HCT116 (cell line): ENCODE data around the gene ANKIB1. TPM values are rescaled to one million over a fixed set of nuclear protein-coding genes. Genes with fewer than 3 reads are reported as not detected.

Experiments
- ATAC-seq: fragments of 200-7000 bp; cut with Tn5 transposase; 2 replicates; pipeline ENCODE4 v1.9.1; 2020; ENCODE audit warnings: mild to moderate bottlenecking, moderate library complexity
- BruUV-seq: library from RNA; stranded (reverse); fragments of 400-500 nt; replicated peaks from 2 replicates; lab custom pipeline; 2021; lab: Mats Ljungman, UMichigan
- CTCF ChIA-PET: fragments of 300-600 bp; sonication (Branson Sonifier 250); formaldehyde crosslinking; loops from one replicate; lab custom pipeline; 2021; ENCODE audit warnings: antibody characterized with exemption; lab: Charles Lee
- POLR2A ChIA-PET: fragments of 300-600, 350-600 bp; sonication (Branson Sonifier 250); formaldehyde crosslinking; loops from one replicate; lab custom pipeline; 2021; ENCODE audit warnings: antibody characterized with exemption; lab: Charles Lee
- RAD21 ChIA-PET, 2 experiments: fragments of 300-600 bp; sonication (Branson Sonifier 250); formaldehyde crosslinking; loops; one replicate each; lab custom pipeline; 2023; ENCODE audit warnings: low total read pairs in 2 of 2; ENCODE audit not compliant: uncharacterized antibody in 2 of 2, unreplicated experiment in 2 of 2, low non-redundant PET in 1 of 2; lab: Charles Lee
- DNase-seq: peaks from one replicate; pipeline ENCODE4 v3.0.0-alpha.2; 2010; ENCODE audit warnings: low read depth, low spot score
- H2AFZ ChIP-seq: fragments of 200-600 bp; shearing (Covaris generic), sonication (generic); 2 replicates; pipeline ENCODE4 v1.6.1; 2017; ENCODE audit warnings: low read depth, mixed run types, mixed read lengths, antibody characterized with exemption, low read length; ENCODE audit not compliant: poor library complexity, severe bottlenecking
- H3K27ac ChIP-seq: 2 replicates; pipeline ENCODE4 v1.5.1; 2012; ENCODE audit warnings: low read depth, low read length
- H3K27me3 ChIP-seq: fragments of 200-600 bp; sonication (generic); 2 replicates; pipeline ENCODE4 v1.6.1; 2016; ENCODE audit warnings: mixed run types, low read length, mixed read lengths; ENCODE audit not compliant: insufficient read depth
- H3K36me3 ChIP-seq, 2 experiments: fragments of 200-500 bp in 1 of 2; fragments of 200-600 bp in 1 of 2; sonication (Bioruptor generic) in 1 of 2; sonication (generic) in 1 of 2; 2 replicates each; pipeline versions ENCODE4 v1.5.1 to v1.6.1; 2014 to 2016; ENCODE audit warnings: low read length in 2 of 2, inconsistent platforms in 1 of 2, mixed read lengths in 1 of 2, mixed run types in 1 of 2; ENCODE audit not compliant: insufficient read depth in 2 of 2, control insufficient read depth in 1 of 2
- H3K4me1 ChIP-seq, 2 experiments: fragments of 200-600 bp in 1 of 2; sonication (generic) in 1 of 2; 2 replicates each; pipeline versions ENCODE4 v1.5.1 to v1.6.1; 2012 to 2017; ENCODE audit warnings: low read length in 2 of 2, inconsistent platforms in 1 of 2, mild to moderate bottlenecking in 1 of 2, mixed read lengths in 1 of 2, mixed run types in 1 of 2, moderate library complexity in 1 of 2; ENCODE audit not compliant: insufficient read depth in 2 of 2, control insufficient read depth in 1 of 2
- H3K4me2 ChIP-seq: fragments of 200-600 bp; sonication (generic); 2 replicates; pipeline ENCODE4 v1.6.1; 2017; ENCODE audit warnings: mixed run types, low read length, mixed read lengths
- H3K4me3 ChIP-seq, 2 experiments: fragments of 200-600 bp in 1 of 2; sonication (generic) in 1 of 2; replicated peaks in 1 of 2; 2 replicates each; pipeline ENCODE4 v1.5.1; 2011 to 2016; ENCODE audit warnings: low read length in 2 of 2, control low read depth in 1 of 2, low read depth in 1 of 2, mild to moderate bottlenecking in 1 of 2, mixed read lengths in 1 of 2, mixed run types in 1 of 2
- H3K79me2 ChIP-seq: fragments of 200-600 bp; sonication (generic); 2 replicates; pipeline ENCODE4 v1.6.1; 2017; ENCODE audit warnings: mild to moderate bottlenecking, mixed run types, low read length, moderate library complexity, mixed read lengths; ENCODE audit not compliant: insufficient read depth
- H3K9ac ChIP-seq: fragments of 200-600 bp; sonication (generic); 2 replicates; pipeline ENCODE4 v1.6.1; 2016; ENCODE audit warnings: low read length, mixed read lengths
- H3K9me2 ChIP-seq: fragments of 200-600 bp; sonication (generic), shearing (Covaris generic); 2 replicates; pipeline ENCODE4 v1.6.1; 2017; ENCODE audit warnings: mixed run types, mild to moderate bottlenecking, moderate library complexity; ENCODE audit not compliant: insufficient read depth
- H3K9me3 ChIP-seq, 2 experiments: fragments of 200-500 bp in 1 of 2; fragments of 200-600 bp in 1 of 2; sonication (Bioruptor generic) in 1 of 2; sonication (generic) in 1 of 2; 2 replicates each; pipeline ENCODE4 v1.6.1; 2014 to 2017; ENCODE audit warnings: low read length in 2 of 2, mixed read lengths in 2 of 2, inconsistent platforms in 1 of 2, low read depth in 1 of 2, mild to moderate bottlenecking in 1 of 2, mixed run types in 1 of 2, moderate library complexity in 1 of 2; ENCODE audit not compliant: control insufficient read depth in 1 of 2, insufficient read depth in 1 of 2
- H4K20me1 ChIP-seq: fragments of 200-600 bp; sonication (generic), shearing (Covaris generic); 2 replicates; pipeline ENCODE4 v1.6.1; 2017; ENCODE audit warnings: mixed run types, mild to moderate bottlenecking, moderate library complexity; ENCODE audit not compliant: insufficient read depth
- ATF3 ChIP-seq: IDR thresholded peaks from 2 replicates; pipeline ENCODE4 v1.6.1; 2012
- CBX3 ChIP-seq: IDR thresholded peaks from 2 replicates; pipeline ENCODE4 v1.6.1; 2012; ENCODE audit warnings: low read depth
- CEBPB ChIP-seq: IDR thresholded peaks from 2 replicates; pipeline ENCODE4 v1.6.1; 2012; ENCODE audit warnings: low read depth
- EGR1 ChIP-seq: IDR thresholded peaks from 2 replicates; pipeline ENCODE4 v1.6.1; 2012; ENCODE audit warnings: low read depth
- ELF1 ChIP-seq: IDR thresholded peaks from 2 replicates; pipeline ENCODE4 v1.6.1; 2012; ENCODE audit warnings: low read depth, borderline replicate concordance
- EZH2 ChIP-seq: fragments of 200-600 bp; sonication (generic); IDR thresholded peaks from 2 replicates; pipeline ENCODE4 v1.6.1; 2017; ENCODE audit warnings: antibody characterized with exemption, mixed run types
- EZH2phosphoT487 ChIP-seq: fragments of 200-600 bp; IDR thresholded peaks from 2 replicates; pipeline ENCODE4 v1.6.1; 2018; ENCODE audit warnings: antibody characterized with exemption, borderline replicate concordance
- MAX ChIP-seq: IDR thresholded peaks from 2 replicates; pipeline ENCODE4 v1.6.1; 2012
- POLR2A ChIP-seq: IDR thresholded peaks from 2 replicates; pipeline ENCODE4 v1.7.0; 2011; ENCODE audit warnings: borderline replicate concordance; ENCODE audit not compliant: insufficient read depth, insufficient read length; ENCODE audit errors: extremely low read depth
- POLR2AphosphoS5 ChIP-seq: IDR thresholded peaks from 2 replicates; pipeline ENCODE4 v1.6.1; 2011; ENCODE audit warnings: mild to moderate bottlenecking, low read depth, low read length, moderate library complexity
- RAD21 ChIP-seq: IDR thresholded peaks from 2 replicates; pipeline ENCODE4 v1.6.1; 2012; ENCODE audit warnings: low read depth, mild to moderate bottlenecking
- REST ChIP-seq: IDR thresholded peaks from 2 replicates; pipeline ENCODE4 v1.6.1; 2012; ENCODE audit warnings: low read depth
- SRF ChIP-seq: IDR thresholded peaks from 2 replicates; pipeline ENCODE4 v1.6.1; 2012; ENCODE audit warnings: low read depth
- TCF7L2 ChIP-seq: IDR thresholded peaks from 2 replicates; pipeline ENCODE4 v1.7.0; 2011; ENCODE audit warnings: borderline replicate concordance, inconsistent platforms; ENCODE audit not compliant: insufficient read depth, insufficient read length; ENCODE audit errors: extremely low read depth
- ZBTB33 ChIP-seq: IDR thresholded peaks from 2 replicates; pipeline ENCODE4 v1.6.1; 2011; ENCODE audit warnings: mild to moderate bottlenecking, low read length, moderate library complexity; ENCODE audit not compliant: insufficient replicate concordance; ENCODE audit errors: extremely low read depth
- ZFX ChIP-seq: fragments of 450-650 bp; IDR thresholded peaks from 2 replicates; pipeline ENCODE4 v1.6.1; 2017
- ZNF274 ChIP-seq: fragments of 200-500 bp; sonication (Bioruptor generic); IDR thresholded peaks from 2 replicates; pipeline ENCODE4 v1.6.1; 2014; ENCODE audit warnings: mild to moderate bottlenecking, low read depth, low read length, inconsistent platforms
- intact Hi-C: fragments of 100-400 bp; cut with micrococcal nuclease; formaldehyde crosslinking; loops from 2 replicates; pipeline ENCODE4 v1.10.0; 2022
- total RNA-seq: library from RNA; stranded (reverse); gene quantifications from one replicate; pipeline ENCODE4 v1.2.1, GENCODE V29; 2021; ENCODE audit not compliant: unreplicated experiment

Gene ANKIB1
- total RNA-seq, 1 experiment from 2014 or later, result 41.2 TPM

GRCh38 chr7:92447345-92448204, 201.8 kb downstream of the ANKIB1 start, which contains the start of gene GATAD1:
Gene GATAD1 (plus strand): TSS chr7:92447482. CDS start chr7:92447730, 248 bp downstream.
- H3K4me3 ChIP-seq, result peak within 1 kb of the TSS; percentile 72 to 87
- intact Hi-C loops, result loop anchor here (1.0 to 10.0 kb wide), 7 partner anchors 23 to 1363 kb away; partner anchors contain the start of genes ANKIB1, KRIT1, LRRD1 and MTERF1
- H3K27ac ChIP-seq, result peak within 1 kb of the TSS; percentile 87
- H3K79me2 ChIP-seq, result peaks cover 33% of the 10 kb centered on the region
- no peaks in the 10 kb centered on the region for H3K27me3 ChIP-seq
- H3K4me1 ChIP-seq, result peaks cover 4 to 10% of the 10 kb centered on the region in 2 experiments; a peak in 3 of 4 replicates
- POLR2A ChIA-PET, result interaction anchor here (0.5 to 1.3 kb wide), 4 partner anchors 10 to 566 kb away, joined by 3 to 6 read pairs (median 3); no protein-coding TSS in a partner anchor
- H3K9ac ChIP-seq, result peak within 1 kb of the TSS; percentile 94
- RAD21 ChIA-PET, result interaction anchor here (0.9 to 1.3 kb wide), 2 partner anchors 567 to 580 kb away, joined by 3 to 4 read pairs; no protein-coding TSS in a partner anchor
- peaks cover 20 to 27% of the 10 kb centered on the region in 2 experiments for H3K36me3 ChIP-seq
- CTCF ChIA-PET, result interaction anchor here (0.6 to 3.2 kb wide), 23 partner anchors 10 to 1992 kb away, joined by 3 to 24 read pairs (median 4); partner anchors contain the start of genes ANKIB1, KRIT1, MTERF1 and RBM48
- DNase-seq (peak; percentile 88), ATAC-seq (peak; percentile 89)
- peak within 1 kb of the TSS; percentile 83 for H2AFZ ChIP-seq
- no TSS peak for BruUV-seq
- no peaks in the 10 kb centered on the region for H3K9me2 ChIP-seq
- no peaks in the 10 kb centered on the region for H3K9me3 ChIP-seq
- H4K20me1 ChIP-seq, result no peaks in the 10 kb centered on the region
- peak within 1 kb of the TSS; percentile 89 for H3K4me2 ChIP-seq
- no peak for TF ChIP-seq ATF3
- TF ChIP-seq EZH2, result no peak
- TF ChIP-seq CBX3, result peak; percentile 78; the same call in 1 of the 2 replicates
- peak; percentile 91 for TF ChIP-seq ZFX
- peak; percentile 86 for TF ChIP-seq ELF1
- TF ChIP-seq SRF, result no peak; the same call in 1 of the 2 replicates
- TF ChIP-seq ZBTB33, result peak; percentile 51
- TF ChIP-seq POLR2AphosphoS5, result peak; percentile 94
- TF ChIP-seq ZNF274, result no peak
- 0 out of 2 replicates have a peak, but pooled peaks have one; percentile 2 for TF ChIP-seq EGR1
- TF ChIP-seq REST, result no peak
- TF ChIP-seq CEBPB, result no peak
- peak; percentile 43 for TF ChIP-seq POLR2A
- no peak for TF ChIP-seq TCF7L2
- TF ChIP-seq MAX, result peak; percentile 68
- no peak for TF ChIP-seq EZH2phosphoT487
- TF ChIP-seq RAD21, result no peak
